HG03066 (cell line): ENCODE results near the gene PSG7.
"Not testable (repeated sequence)": the region's sequence is repeated elsewhere in the genome, so short reads cannot be mapped to it uniquely, and the experiment has no call there.

Source experiments
- ATAC-seq: cut with Tn5 transposase; IDR thresholded peaks from one replicate; pipeline ENCODE4 v1.9.1; 2021; ENCODE audit warnings: low read depth; ENCODE audit not compliant: unreplicated experiment

The PSG7 gene

DNA sequence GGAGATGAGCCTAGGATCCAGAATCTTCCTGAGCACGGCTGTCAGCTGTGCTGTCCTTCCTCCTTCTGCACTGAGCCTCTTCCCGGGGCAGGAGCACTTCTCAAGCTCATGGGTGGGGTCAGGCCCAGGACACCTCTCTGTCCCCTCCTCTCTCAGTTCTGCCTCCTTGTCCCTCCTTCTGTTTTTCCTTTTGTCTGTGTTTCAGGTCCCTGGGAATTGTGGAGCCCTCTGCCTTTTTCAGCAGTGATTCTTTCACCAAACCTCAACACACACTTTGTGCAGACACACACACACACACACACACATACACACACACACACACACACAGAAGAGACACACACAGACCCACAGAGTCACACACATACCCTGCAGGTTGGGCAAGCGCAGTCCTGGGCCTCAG, at the start of gene PSG7:
Gene PSG7, minus strand, starts transcription at position 101 of the 400 bp plus-strand sequence. CDS start 131 bp downstream, outside the sequence.
- ATAC-seq = not testable (repeated sequence)

DNA sequence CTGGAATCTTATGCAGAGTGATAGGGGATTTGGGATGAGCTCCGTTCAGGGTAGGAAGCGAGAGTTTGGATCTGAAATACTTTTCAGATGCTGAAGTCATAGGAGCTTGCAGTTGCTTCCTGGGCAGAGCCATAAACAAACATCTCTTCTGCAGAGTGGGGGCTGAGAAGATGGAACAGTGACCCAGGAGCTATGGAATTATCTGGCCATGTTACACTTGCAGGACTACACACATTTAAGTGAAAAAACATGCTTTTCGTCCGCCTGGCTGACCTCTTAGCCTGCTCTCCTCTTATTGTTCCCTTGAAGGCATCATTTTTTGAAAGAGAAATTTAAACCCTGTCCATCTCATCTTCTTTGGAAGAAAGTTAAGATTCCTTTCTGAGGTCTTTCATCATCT, 48.6 kb upstream of the PSG7 start:
- ATAC-seq = no peak

DNA sequence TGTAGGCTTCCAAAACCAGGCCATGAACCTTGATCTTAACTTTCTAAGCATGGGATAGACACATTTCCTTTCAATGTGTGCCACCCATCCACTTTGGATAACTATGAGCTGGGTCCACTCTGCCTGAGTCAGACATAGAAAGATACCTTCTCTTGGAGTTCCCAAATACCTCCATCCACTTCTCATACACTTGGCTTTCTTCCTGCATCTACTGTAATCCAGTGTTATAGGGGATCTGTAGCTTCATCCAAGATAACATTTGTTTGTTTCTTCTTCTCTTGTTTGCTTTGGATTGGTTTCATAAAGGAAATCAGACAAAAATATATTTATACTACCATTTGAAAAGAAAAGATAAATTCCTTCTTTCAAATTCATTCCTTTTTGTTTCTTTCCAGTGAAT, 45.1 kb upstream of the PSG7 start:
- not testable (repeated sequence) for ATAC-seq

DNA sequence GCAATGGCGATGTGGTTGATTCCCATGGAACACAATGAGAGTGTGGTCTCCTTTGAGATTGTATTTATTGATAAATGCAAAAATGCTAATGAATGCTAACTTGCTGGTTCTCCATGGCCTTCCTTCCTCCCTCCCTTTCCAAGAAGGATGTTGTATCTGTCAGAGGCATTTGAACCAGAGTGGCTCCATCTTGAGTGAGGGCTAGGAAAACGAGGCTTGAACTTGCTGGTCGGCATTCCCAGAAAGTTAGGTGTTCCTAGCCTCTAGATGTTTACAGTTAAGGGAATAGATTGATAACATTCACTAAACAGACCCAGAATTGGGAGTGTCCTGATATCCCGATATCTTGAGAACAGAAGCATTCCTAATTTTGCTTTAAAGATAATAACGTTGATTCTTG, 34.4 kb upstream of the PSG7 start:
- ATAC-seq = not testable (repeated sequence)

DNA sequence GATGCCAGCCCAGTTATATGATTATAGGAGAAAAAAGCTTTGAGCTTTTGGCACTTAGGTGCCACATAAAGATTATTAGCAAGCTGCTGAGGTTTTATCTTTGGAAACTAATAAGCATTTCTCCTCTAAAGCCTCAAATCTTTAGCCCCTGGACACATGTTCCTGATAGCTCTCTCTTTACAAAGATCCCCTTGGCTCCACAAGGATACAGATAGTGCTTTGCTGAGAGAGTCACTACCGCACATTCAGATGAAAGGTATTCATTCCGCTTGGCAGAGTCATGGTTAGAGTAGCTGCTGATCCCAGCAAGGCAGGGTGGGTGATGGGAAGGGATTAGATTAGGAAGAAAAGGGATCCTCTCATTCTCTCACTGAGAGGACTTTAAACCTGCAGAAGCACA, 28.2 kb upstream of the PSG7 start:
- ATAC-seq = no peak

DNA sequence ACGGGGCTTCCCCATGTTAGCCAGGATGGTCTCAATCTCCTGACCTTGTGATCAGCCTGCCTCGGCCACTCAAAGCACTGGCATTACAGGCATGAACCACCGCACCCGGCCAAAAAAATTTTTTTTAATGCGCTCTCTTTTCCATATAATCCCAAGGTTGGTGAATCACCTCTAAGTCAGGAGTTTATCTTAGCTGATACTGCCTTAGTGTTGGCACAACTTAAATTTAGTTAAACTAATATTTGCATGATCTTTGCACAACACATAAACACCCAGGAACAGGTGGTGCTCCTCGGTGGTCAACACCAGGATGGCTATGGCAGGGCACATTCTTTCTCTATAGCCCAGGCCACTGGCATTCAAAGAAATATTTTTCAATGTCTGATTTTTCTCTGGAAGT, 24.1 kb upstream of the PSG7 start:
- no peak for ATAC-seq

DNA sequence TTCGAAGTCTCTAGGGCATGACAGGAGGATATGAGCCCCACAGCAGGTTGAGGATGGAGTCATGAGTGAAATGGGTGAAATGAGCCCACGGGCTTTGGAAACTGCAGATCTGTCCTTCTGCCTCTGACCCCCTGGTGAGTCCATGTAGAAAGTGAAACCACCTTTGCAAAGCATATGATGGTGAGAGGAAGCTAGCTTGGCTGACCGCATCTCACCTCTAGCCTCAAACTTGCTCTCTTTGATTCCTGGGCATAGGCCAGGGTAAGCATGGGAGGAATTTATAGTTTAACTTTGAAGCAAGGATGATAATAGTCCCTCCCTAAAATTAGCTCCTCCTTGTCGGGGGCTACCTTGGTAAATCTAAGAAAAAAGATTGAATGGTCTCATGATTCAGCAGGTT, 15.1 kb upstream of the PSG7 start:
- ATAC-seq = not testable (repeated sequence)

DNA sequence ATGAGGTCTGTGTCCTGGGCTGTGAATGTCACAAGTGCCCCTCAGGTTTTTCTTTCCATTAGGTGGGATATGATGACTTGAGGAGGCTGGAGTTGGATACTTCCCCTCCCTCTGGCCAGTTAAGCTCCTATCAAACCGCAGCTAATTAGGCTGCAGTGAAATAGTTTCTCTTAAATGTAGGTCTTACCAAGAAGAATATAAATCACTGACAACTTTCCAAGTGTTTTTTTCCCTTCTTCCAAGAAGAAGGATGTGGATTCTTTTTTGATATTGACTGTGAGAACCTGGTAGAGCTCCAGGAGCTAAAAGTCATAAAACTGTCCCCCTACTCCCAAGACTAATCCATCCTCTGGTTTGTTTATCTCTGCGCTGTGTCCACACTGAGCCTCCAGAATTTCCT, 14.5 kb upstream of the PSG7 start:
- ATAC-seq = not testable (repeated sequence)

DNA sequence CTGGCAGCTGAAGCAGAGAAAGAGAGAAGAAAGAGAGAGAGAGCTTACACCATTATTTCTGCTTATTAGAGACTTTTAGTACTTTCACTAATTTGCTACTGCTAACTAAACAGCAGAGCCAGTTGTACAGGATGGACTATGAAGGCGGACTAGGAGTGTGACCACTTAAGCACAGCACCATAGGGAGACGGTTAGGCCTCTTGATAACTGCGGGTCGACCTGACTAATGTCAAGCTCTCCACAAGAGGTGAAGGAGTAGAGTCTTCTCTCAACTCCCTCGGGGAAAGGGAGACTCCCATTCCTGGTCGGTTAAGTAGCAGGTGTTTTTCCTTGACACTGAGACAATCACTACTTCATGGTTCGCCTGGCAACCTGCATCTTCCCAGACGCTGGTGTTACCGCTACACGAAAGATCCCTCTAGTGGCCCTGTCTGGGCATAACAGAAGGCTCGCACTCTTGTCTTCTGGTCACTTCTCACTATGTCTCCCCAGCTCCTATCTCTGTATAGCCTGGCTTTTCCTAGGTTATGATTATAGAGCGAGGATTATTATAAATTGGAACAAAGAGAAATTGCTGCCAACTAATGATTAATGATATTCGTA, 5.3 kb upstream of the PSG7 start:
- ATAC-seq = no peak

DNA sequence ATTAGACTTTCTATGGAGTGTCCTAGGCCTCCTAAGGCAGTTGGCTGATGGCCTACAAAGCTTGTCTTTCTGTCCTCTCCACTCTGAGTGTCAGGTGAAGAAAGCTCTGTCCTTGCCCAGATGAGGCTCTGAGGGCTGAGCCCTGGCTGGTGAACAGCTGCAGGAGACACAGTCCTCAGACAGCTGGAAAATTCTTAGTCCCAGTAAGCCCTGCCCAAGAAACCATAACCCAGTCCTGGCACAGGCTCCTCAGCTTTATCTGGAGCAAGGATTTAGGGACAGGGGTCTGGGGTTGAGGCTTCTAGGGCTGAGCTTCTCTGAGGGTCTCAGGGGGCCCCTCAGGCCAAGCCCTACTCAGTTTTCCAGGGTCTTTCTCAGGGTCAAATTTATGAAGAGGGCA, 2.3 kb downstream of the PSG7 start:
- ATAC-seq = not testable (repeated sequence)

DNA sequence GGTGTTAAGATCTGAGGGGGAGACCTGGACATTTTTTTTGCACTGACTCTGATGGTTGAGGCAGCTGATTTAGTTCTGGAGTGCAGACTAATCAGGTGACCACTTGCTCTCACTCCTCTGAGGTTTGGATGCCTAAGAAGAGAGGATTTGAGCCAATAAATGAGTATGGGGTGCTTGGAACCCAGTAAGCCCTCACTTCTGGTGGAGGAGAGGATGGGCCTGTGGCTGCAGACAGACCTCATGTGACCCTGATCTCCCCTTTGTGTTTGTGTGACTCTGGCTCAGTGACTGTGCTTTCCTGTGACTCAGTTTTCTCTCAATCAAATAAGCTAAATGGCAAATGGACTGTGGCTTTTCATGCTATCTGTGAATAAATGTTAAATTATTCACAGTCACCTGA, 2.8 kb downstream of the PSG7 start:
- ATAC-seq = not testable (repeated sequence)

DNA sequence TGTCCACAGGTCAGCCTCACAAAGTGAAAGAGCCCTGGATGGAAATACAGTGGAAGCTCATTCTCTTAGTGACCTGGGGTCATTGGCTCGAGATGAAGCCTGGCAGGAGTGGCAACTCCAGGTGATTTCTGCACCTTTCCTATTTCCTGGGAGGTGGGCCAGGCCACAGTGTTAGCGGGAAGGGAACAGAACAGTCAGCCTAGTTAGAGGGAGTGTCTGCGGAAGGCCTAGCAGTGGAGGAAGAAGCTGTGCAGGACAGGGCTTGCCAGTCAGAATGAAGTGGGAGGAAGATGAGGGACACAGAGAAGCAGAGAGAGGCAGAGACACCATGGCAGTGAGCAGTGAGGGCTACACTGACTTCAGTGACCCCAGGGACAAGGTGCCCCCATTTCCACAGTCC, 3.6 kb downstream of the PSG7 start:
- not testable (repeated sequence) for ATAC-seq

DNA sequence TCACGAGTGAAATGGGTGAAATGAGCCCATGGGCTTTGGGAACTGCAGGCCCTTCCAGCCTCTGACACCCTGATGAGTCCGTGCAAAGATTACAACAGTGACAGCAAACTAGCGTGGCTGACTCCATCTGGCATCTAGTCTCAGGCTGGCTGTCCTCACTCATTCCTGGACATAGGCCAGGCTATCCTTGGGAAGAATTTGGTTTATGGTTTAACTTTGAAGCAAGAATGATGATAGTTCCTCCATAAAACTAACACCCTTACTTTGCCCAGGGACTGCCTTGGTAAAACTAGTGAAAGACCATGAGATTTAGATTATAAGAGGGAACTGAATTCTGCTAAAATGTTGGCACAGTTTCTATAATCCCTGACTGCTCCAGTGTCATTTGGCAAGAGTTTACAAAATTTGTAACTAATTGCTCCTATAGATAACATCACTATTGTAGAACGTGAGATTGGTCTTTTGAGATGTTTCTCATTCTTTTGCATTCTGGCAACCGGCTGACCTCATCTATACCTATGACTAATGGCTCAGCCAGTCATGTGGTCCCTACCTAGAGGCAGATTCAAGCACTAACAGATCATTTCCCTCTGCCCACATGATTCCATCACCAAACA, 4.4 kb downstream of the PSG7 start:
- not testable (repeated sequence) for ATAC-seq

DNA sequence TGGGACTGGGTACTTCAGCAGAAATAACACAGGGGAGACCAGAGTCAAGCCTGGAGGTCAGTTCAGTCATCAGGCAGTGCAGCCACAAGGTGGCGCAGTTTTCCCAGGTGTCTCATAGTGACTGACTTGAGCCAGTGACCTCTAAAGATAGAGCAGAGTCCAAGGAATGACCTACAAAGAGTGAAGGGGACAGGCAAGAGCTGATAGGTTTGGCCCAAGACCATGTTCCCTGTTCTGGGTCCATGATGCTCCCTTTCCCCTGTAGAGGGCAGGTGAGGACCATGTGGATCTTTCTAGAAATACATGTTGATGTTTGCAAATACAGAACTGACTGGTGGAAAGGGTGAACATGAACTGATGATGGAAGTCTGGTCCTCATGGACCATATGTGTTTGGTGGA, 6.8 kb downstream of the PSG7 start:
- ATAC-seq = not testable (repeated sequence)

DNA sequence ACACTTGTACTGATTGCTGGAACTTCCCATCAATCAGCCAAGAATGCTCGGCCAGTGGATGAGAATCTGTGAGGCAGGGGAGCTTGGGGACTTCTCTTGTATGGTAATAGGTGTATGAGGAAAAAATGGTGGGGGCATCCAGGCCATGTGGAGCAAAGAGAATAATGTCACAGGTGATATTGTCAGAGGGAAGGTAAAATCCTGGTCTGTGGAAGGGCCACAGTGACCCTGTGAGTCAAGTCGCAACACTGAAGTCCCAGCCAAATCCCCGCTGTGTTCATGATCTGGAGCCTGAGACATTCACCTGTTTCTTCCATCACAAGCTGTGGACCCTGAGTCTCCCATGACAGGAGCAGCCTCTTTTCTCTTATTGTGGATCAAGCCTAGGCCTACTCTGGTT, 8.1 kb downstream of the PSG7 start:
- ATAC-seq = no peak

DNA sequence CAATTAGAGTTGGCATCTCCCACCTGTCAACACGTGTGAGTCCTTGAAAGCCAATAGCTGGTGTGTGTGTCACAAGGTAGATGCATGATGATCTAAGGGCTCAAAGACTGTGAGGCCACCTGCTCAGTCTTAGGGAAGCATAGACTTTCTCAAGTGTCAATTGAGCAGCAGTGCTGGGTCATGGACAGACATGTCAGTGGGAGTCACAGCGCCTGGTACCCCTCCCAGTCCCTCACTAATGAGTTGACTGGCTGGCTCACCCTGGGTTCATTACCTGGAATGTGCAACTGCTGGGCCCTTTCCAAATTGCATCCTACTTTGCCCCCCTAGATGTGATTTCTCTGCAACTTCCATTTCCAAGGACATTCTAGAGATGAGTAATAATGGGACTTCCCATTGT, 10.2 kb downstream of the PSG7 start:
- ATAC-seq = no peak

DNA sequence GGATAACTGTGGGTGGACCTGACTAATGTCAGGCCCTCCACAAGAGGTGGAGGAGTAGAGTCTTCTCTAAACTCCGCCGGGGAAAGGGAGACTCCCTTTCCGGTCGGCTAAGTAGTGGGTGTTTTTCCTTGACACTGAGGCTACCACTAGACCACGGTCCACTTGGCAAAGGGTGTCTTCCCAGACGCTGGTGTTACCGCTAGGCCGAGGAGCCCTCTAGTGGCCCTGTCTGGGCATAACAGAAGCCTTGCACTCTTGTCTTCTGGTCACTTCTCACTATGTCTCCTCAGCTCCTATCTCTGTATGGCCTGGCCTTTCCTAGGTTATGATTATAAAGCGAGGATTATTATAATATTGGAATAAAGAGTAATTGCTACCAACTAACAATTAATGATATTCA, 13.9 kb downstream of the PSG7 start:
- not testable (repeated sequence) for ATAC-seq

DNA sequence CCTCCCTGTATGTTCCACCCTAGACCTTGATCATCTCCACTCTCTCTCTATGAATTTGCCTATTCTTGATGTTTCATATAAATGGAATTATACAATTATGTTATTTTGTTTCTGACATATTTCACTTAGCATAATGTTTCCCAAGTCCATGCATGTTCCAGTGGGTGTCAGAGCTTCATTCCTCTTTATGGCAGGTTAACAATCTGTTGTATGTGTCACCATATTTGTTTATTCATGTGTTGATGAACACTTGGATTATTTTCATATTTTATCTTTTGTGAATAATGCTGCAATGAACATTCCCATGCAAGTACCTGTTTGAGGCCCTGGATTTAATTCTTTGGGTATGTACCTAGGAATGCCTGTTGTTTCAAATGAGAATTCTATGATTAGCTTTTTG, 16.0 kb downstream of the PSG7 start:
- ATAC-seq = not testable (repeated sequence)

DNA sequence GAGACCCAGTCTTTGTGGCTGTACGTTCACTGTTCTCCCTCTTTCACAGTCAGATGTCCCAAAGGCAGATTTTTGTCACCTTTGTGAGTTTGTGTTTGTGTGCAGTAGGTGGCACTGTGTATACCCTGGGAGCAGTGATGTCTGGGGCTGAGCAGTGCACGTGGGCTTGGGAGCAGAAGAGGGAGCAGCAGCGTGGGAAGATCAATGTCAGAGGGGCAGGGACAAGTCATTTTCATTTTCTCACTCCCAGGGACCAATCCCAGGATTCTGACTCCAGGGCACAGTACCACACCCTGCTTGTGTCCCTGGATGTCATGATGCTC, 17.3 kb downstream of the PSG7 start:
- no peak for ATAC-seq

DNA sequence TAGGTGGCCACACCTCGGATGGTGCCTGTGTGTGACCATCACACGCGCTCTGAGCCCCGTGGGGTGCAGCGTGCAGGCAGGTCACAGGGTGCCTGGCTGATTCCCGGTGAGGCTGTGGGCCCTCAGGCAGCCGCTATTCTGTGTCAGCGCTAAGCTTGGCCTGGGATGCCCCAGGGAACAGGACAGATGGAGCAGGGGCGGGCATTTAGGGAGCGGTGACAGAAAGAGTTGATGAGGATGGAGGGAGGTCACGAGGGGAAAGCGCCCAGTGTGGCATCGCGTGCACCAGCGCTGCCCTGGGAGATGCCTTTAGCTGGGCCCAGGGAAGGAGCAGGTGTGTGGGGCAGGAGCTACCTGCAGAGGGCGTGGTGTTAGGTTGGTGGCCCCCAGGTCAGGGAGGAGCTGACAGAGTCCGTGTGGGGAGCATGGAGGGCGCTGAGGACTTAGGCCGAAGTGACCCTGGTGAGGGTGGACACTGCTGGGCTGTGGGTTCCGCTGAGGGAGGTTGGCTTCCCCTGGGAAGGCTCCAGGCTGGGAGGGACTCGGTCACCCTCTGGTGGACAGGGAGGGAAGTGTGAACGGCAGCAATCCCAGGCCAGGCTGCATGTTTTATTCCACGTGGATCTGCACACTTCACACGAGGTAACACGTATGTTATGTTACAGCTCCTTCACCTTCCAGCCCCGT, 17.8 kb downstream of the PSG7 start:
- not testable (repeated sequence) for ATAC-seq

DNA sequence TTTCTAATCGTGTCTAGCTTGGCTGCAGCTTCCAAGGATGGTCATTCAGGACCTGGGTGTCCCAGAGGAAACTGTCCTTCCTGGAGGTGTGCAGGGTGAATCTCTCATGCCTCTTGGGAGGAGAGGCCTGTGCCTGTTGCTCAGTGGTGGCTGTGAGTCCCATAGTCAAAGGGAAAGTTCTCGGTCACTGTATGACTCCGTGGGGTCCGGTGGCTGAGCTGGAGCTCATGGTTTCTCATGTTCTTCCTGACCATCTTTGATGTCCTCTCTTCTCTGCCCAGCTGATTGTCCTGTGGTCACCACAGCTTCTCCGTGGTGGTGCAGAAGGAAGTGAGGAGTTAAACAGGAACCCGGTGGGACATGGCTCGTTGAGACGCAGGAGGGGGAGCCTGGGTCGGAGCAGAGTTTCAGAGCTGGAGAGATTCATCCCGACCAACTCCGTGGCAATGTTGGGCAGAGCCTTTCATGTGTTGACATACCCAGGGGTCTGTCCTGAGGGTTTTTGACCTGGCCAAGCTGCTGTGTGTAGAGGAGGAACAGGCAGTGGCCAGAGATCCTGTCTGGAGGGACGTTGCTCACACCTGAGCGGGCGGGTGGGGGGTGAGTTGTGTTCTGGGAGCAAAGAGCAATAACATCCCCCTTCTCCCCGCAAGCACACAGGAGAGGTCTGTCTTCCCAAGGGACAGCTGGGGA, 18.5 kb downstream of the PSG7 start:
- ATAC-seq = not testable (repeated sequence)
